H1 (cell line): ENCODE results near the gene CIT. TPM values are rescaled to one million over a fixed set of nuclear protein-coding genes. Genes with fewer than 3 reads are reported as not detected.

Experiments used
- CTCF ChIA-PET: fragments of 300-600 bp; sonication (Branson Sonifier 250); formaldehyde crosslinking; loops from one replicate; lab custom pipeline; 2021; ENCODE audit not compliant: partially characterized antibody; lab: Charles Lee
- POLR2A ChIA-PET: fragments of 300-600 bp; sonication (Branson Sonifier 250); formaldehyde crosslinking; loops from one replicate; lab custom pipeline; 2021; ENCODE audit warnings: inconsistent platforms; ENCODE audit not compliant: partially characterized antibody; lab: Charles Lee
- DNase-seq, 2 experiments: peaks; one replicate each; pipeline versions ENCODE4 v3.0.0 to v3.0.0-alpha.2; 2010 to 2022; ENCODE audit warnings: low spot score in 2 of 2, low read depth in 1 of 2, mixed read lengths in 1 of 2
- FAIRE-seq: peaks from 2 replicates; lab custom pipeline; 2011; peaks lifted over from hg19 to GRCh38; lab: Jason Lieb, UNC
- H2AFZ ChIP-seq: 2 replicates; pipeline ENCODE4 v1.8.1; 2012; ENCODE audit warnings: low read length, inconsistent platforms
- H2AK5ac ChIP-seq: 2 replicates; pipeline ENCODE4 v1.6.1; 2013; ENCODE audit warnings: low read depth, low read length
- H2BK120ac ChIP-seq: replicated peaks from 2 replicates; pipeline ENCODE3; 2013; ENCODE audit warnings: low read depth, low read length, inconsistent platforms
- H2BK12ac ChIP-seq: 2 replicates; pipeline ENCODE4 v1.6.1; 2013; ENCODE audit warnings: low read depth, low read length
- H2BK15ac ChIP-seq: 2 replicates; pipeline ENCODE4 v1.6.1; 2013; ENCODE audit warnings: low read length
- H2BK20ac ChIP-seq: 2 replicates; pipeline ENCODE4 v1.6.1; 2013; ENCODE audit warnings: low read length
- H2BK5ac ChIP-seq: 2 replicates; pipeline ENCODE4 v1.6.1; 2013; ENCODE audit warnings: low read depth, low read length
- H3K14ac ChIP-seq: 2 replicates; pipeline ENCODE4 v1.6.1; 2013; ENCODE audit warnings: inconsistent platforms; ENCODE audit not compliant: insufficient read length
- H3K18ac ChIP-seq: 2 replicates; pipeline ENCODE4 v1.6.1; 2013; ENCODE audit warnings: low read length; ENCODE audit errors: extremely low read depth
- H3K23ac ChIP-seq: 2 replicates; pipeline ENCODE4 v1.6.1; 2013; ENCODE audit warnings: inconsistent platforms; ENCODE audit not compliant: insufficient read length
- H3K23me2 ChIP-seq: 2 replicates; pipeline ENCODE4 v1.6.1; 2013; ENCODE audit warnings: low read depth, low read length
- H3K27ac ChIP-seq: 2 replicates; pipeline ENCODE4 v1.6.1; 2011; ENCODE audit warnings: low read depth, low read length, inconsistent platforms
- H3K27me3 ChIP-seq, 4 experiments: replicated peaks in 1 of 4; 1 replicate in 1 of 4; 2 replicates in 3 of 4; pipeline versions ENCODE4 v1.6.1 to v1.8.1; 2011 to 2013; ENCODE audit warnings: low read length in 3 of 4, mild to moderate bottlenecking in 3 of 4, inconsistent platforms in 2 of 4, mixed read lengths in 2 of 4, moderate library complexity in 1 of 4; ENCODE audit not compliant: control insufficient read depth in 3 of 4, insufficient read depth in 3 of 4; ENCODE audit errors: extremely low read depth in 1 of 4
- H3K36me3 ChIP-seq, 4 experiments: 2 replicates each; pipeline versions ENCODE4 v1.6.1 to v1.8.1; 2011 to 2013; ENCODE audit warnings: mild to moderate bottlenecking in 4 of 4, low read length in 3 of 4, moderate library complexity in 2 of 4, control low read depth in 1 of 4, inconsistent platforms in 1 of 4; ENCODE audit not compliant: insufficient read depth in 4 of 4, control insufficient read depth in 2 of 4
- H3K4ac ChIP-seq: replicated peaks from 2 replicates; pipeline ENCODE3; 2013; ENCODE audit warnings: low read length, low read depth, mixed read lengths, inconsistent platforms; ENCODE audit not compliant: insufficient read length
- H3K4me1 ChIP-seq, 4 experiments: replicated peaks in 1 of 4; 1 replicate in 1 of 4; 2 replicates in 3 of 4; pipeline versions ENCODE4 v1.6.1 to v1.8.1; 2011 to 2013; ENCODE audit warnings: low read length in 3 of 4, inconsistent platforms in 2 of 4, mixed read lengths in 1 of 4; ENCODE audit not compliant: insufficient read depth in 4 of 4, control insufficient read depth in 3 of 4
- H3K4me2 ChIP-seq, 2 experiments: 2 replicates each; pipeline versions ENCODE4 v1.6.1 to v1.8.1; 2011 to 2013; ENCODE audit warnings: low read depth in 2 of 2, low read length in 2 of 2, control low read depth in 1 of 2, inconsistent platforms in 1 of 2, mild to moderate bottlenecking in 1 of 2; ENCODE audit not compliant: insufficient read depth in 1 of 2
- H3K4me3 ChIP-seq, 4 experiments: fragments of 200-600, 300-600 bp in 1 of 4; sonication (generic), shearing (Covaris generic), sonication (Bioruptor Twin) in 1 of 4; 2 replicates each; pipeline versions ENCODE4 v1.5.1 to v1.8.1; 2011 to 2016; ENCODE audit warnings: low read length in 4 of 4, low read depth in 3 of 4, control low read depth in 2 of 4, inconsistent platforms in 2 of 4, mild to moderate bottlenecking in 2 of 4, mixed read lengths in 1 of 4, moderate library complexity in 1 of 4; ENCODE audit not compliant: insufficient read depth in 2 of 4; ENCODE audit errors: extremely low read depth in 1 of 4
- H3K56ac ChIP-seq: replicated peaks from 2 replicates; pipeline ENCODE3; 2013; ENCODE audit warnings: low read depth, mild to moderate bottlenecking, mixed read lengths, low read length, inconsistent platforms; ENCODE audit not compliant: insufficient read length
- H3K79me1 ChIP-seq: 2 replicates; pipeline ENCODE4 v1.6.1; 2013; ENCODE audit warnings: low read depth, low read length, control low read depth
- H3K79me2 ChIP-seq, 2 experiments: 2 replicates each; pipeline versions ENCODE4 v1.6.1 to v1.8.1; 2012 to 2013; ENCODE audit warnings: low read length in 2 of 2, mild to moderate bottlenecking in 2 of 2, inconsistent platforms in 1 of 2; ENCODE audit not compliant: insufficient read depth in 2 of 2, control insufficient read depth in 1 of 2
- H3K9ac ChIP-seq, 4 experiments: replicated peaks in 1 of 4; 1 replicate in 1 of 4; 2 replicates in 3 of 4; pipeline versions ENCODE4 v1.6.1 to v1.8.1; 2011 to 2013; ENCODE audit warnings: low read depth in 3 of 4, low read length in 3 of 4, control low read depth in 2 of 4, mild to moderate bottlenecking in 2 of 4, moderate library complexity in 2 of 4, inconsistent platforms in 1 of 4; ENCODE audit errors: extremely low read depth in 1 of 4
- H3K9me3 ChIP-seq, 2 experiments: 2 replicates each; pipeline versions ENCODE4 v1.6.1 to v1.8.1; 2012 to 2013; ENCODE audit warnings: mild to moderate bottlenecking in 2 of 2, moderate library complexity in 2 of 2, control low read depth in 1 of 2, inconsistent platforms in 1 of 2, low read depth in 1 of 2, low read length in 1 of 2, mixed read lengths in 1 of 2; ENCODE audit not compliant: insufficient read depth in 2 of 2
- H4K20me1 ChIP-seq, 2 experiments: replicated peaks in 1 of 2; 2 replicates each; pipeline versions ENCODE3 to v1.8.1; 2011 to 2013; ENCODE audit warnings: inconsistent platforms in 2 of 2, low read length in 2 of 2, mild to moderate bottlenecking in 1 of 2; ENCODE audit not compliant: insufficient read depth in 2 of 2, control insufficient read depth in 1 of 2
- H4K5ac ChIP-seq: 2 replicates; pipeline ENCODE4 v1.6.1; 2013; ENCODE audit warnings: low read length, low read depth, mixed read lengths, inconsistent platforms; ENCODE audit not compliant: insufficient read length
- H4K8ac ChIP-seq: 2 replicates; pipeline ENCODE4 v1.8.0; 2013; ENCODE audit warnings: mild to moderate bottlenecking, moderate library complexity, low read length, inconsistent platforms; ENCODE audit not compliant: insufficient read depth; ENCODE audit errors: extremely low read depth
- H4K91ac ChIP-seq: replicated peaks from 2 replicates; pipeline ENCODE3; 2013; ENCODE audit warnings: low read length, mixed read lengths, inconsistent platforms; ENCODE audit not compliant: insufficient read length
- BACH1 ChIP-seq: IDR thresholded peaks from 2 replicates; pipeline ENCODE4 v1.6.1; 2012; ENCODE audit warnings: low read length, improper control_type of control experiment
- BRCA1 ChIP-seq: IDR thresholded peaks from 2 replicates; pipeline ENCODE4 v1.6.1; 2012; ENCODE audit warnings: low read depth, low read length, improper control_type of control experiment
- MAFK ChIP-seq: IDR thresholded peaks from 2 replicates; pipeline ENCODE4 v1.6.1; 2012; ENCODE audit warnings: low read depth, mild to moderate bottlenecking, improper control_type of control experiment, low read length
- SP1 ChIP-seq: IDR thresholded peaks from 2 replicates; pipeline ENCODE4 v1.6.1; 2011; ENCODE audit warnings: low read depth, low read length
- SP4 ChIP-seq: IDR thresholded peaks from 2 replicates; pipeline ENCODE4 v1.6.1; 2012; ENCODE audit warnings: low read length, inconsistent platforms
- TCF12 ChIP-seq: IDR thresholded peaks from 2 replicates; pipeline ENCODE4 v1.6.1; 2011; ENCODE audit warnings: low read depth, mild to moderate bottlenecking, low read length
- WGBS, 2 experiments: shearing (Covaris generic) in 1 of 2; methylation state at CpG; one replicate each; pipeline versions ENCODE4 v1.1.6 to v1.1.7; 2013 to 2015; ENCODE audit warnings: low lambda C conversion rate in 2 of 2, mixed read lengths in 2 of 2, inconsistent platforms in 1 of 2, low coverage in 1 of 2, missing lambda C conversion rate in 1 of 2; ENCODE audit not compliant: insufficient replicate concordance in 2 of 2, insufficient coverage in 1 of 2, insufficient read length in 1 of 2; ENCODE audit errors: extremely low coverage in 1 of 2, missing lambda C conversion rate in 1 of 2; 5-methylcytosine and 5-hydroxymethylcytosine counted together
- polyA plus RNA-seq, 7 experiments: library from polyadenylated mRNA; depleted of rRNA in 3 of 7; stranded (reverse) in 5 of 7; unstranded in 2 of 7; fragments of >200 nt in 5 of 7; fragments of 200-250 nt in 2 of 7; gene quantifications; 1 replicate in 5 of 7; 2 replicates in 1 of 7; 4 replicates in 1 of 7; pipeline versions ENCODE4 v1.2.1 to v1.2.3, GENCODE V29; 2011 to 2013; ENCODE audit warnings: missing spikeins in 2 of 7, mixed read lengths in 2 of 7
- total RNA-seq: library from RNA; stranded (reverse); fragmentation: NEBNext Ultra II Directional; extraction: Animal tissue kit (Norgen Biotek cat#: 25700); gene quantifications from 2 replicates; pipeline ENCODE4 v1.2.1, GENCODE V29; 2021
- TF ChIP-seq, protein P1 (sequence below): IDR thresholded peaks from 2 replicates; pipeline ENCODE4 v1.6.1; 2012; ENCODE audit warnings: inconsistent platforms

CIT gene
- total and polyA plus RNA-seq, 2 of the 8 experiments (the other 6 are each of a cell fraction or from before 2014, with no cell fraction given) = 17.1 to 60.9 TPM

- H2BK120ac ChIP-seq = no peak overlapping the region
Measured at GRCh38 chr12:119796292-119796691, 80.8 kb downstream of the CIT start.

More at GRCh38 chr12:119796292-119796691, 80.8 kb downstream of the CIT start:
- H2BK12ac ChIP-seq = no peak overlapping the region
- no peak overlapping the region for H2AK5ac ChIP-seq
- H3K4me2 ChIP-seq = no peak overlapping the region
- H3K56ac ChIP-seq = no peak overlapping the region
- H3K79me2 ChIP-seq = no peaks in the 10 kb centered on the region; a peak in 1 of 4 replicates
- peak overlapping the region; percentile 3; the same call in 1 of the 2 replicates for H2BK5ac ChIP-seq
- no peaks in the 10 kb centered on the region for H3K4me1 ChIP-seq
- H3K9me3 ChIP-seq = no peaks in the 10 kb centered on the region
- H4K91ac ChIP-seq = no peak overlapping the region
- ChIA-PET CTCF (interaction anchor here (1.0 kb wide), 1 partner anchor 8 kb away, joined by 3 read pairs; no protein-coding TSS in a partner anchor), POLR2A (no interaction called here)
- H4K5ac ChIP-seq = no peak overlapping the region
- H2BK15ac ChIP-seq = no peak overlapping the region
- peaks cover 0 to 4% of the 10 kb centered on the region in 2 experiments for H4K20me1 ChIP-seq
- H2BK20ac ChIP-seq = no peak overlapping the region
- H4K8ac ChIP-seq = no peak overlapping the region
- H3K23me2 ChIP-seq = no peaks in the 10 kb centered on the region
- FAIRE-seq (no peak), DNase-seq (no peak)
- H3K79me1 ChIP-seq = no peaks in the 10 kb centered on the region
- no peak overlapping the region for H3K23ac ChIP-seq
- no peak overlapping the region for H3K9ac ChIP-seq
- no peak overlapping the region for H3K4ac ChIP-seq
- 96% methylated on average over 4 of the region's 4 CpGs; no CpG with 5 or more reads in 1 of the 2 experiments for WGBS, 2 experiments
- no peak overlapping the region for H2AFZ ChIP-seq
- H3K27me3 ChIP-seq = no peaks in the 10 kb centered on the region
- H3K27ac ChIP-seq = no peak overlapping the region
- H3K36me3 ChIP-seq = peaks cover 0 to 9% (median 1%) of the 10 kb centered on the region in 4 experiments; a peak in 3 of 8 replicates
- H3K14ac ChIP-seq = no peak overlapping the region
- TF ChIP-seq SP1 (no peak), SP4 (no peak), TCF12 (no peak), MAFK (peak; percentile 77), BACH1 (no peak), BRCA1 (no peak)
- TF ChIP-seq, protein P1, sequence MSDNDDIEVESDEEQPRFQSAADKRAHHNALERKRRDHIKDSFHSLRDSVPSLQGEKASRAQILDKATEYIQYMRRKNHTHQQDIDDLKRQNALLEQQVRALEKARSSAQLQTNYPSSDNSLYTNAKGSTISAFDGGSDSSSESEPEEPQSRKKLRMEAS = no peak
- H3K4me3 ChIP-seq = no peak overlapping the region
- no peak overlapping the region for H3K18ac ChIP-seq
